Astrocyte (in vitro differentiated cells and primary cell): ENCODE data around the gene GPR173. TPM values are rescaled to one million over a fixed set of nuclear protein-coding genes. Genes with fewer than 3 reads are reported as not detected.

Experiments
- DNase-seq: peaks from one replicate; pipeline ENCODE4 v3.0.0-alpha.2; 2010; ENCODE audit warnings: low read depth
- FAIRE-seq: peaks from 2 replicates; lab custom pipeline; 2011; peaks lifted over from hg19 to GRCh38; lab: Jason Lieb, UNC
- H2AFZ ChIP-seq: 2 replicates; pipeline ENCODE4 v1.6.0; 2012; ENCODE audit warnings: low read depth, low read length, inconsistent platforms
- H3K27ac ChIP-seq: 2 replicates; pipeline ENCODE4 v1.5.1; 2011; ENCODE audit warnings: low read depth, low read length, inconsistent platforms
- H3K27me3 ChIP-seq: 2 replicates; pipeline ENCODE4 v1.6.0; 2011; ENCODE audit warnings: low read length, inconsistent platforms; ENCODE audit not compliant: insufficient read depth
- H3K36me3 ChIP-seq: 2 replicates; pipeline ENCODE4 v1.5.1; 2011; ENCODE audit warnings: low read length, inconsistent platforms; ENCODE audit not compliant: insufficient read depth
- H3K4me1 ChIP-seq: 2 replicates; pipeline ENCODE4 v1.5.1; 2011; ENCODE audit warnings: low read length, inconsistent platforms; ENCODE audit not compliant: insufficient read depth
- H3K4me2 ChIP-seq: 2 replicates; pipeline ENCODE4 v1.6.0; 2012; ENCODE audit warnings: low read length, inconsistent platforms
- H3K4me3 ChIP-seq: 2 replicates; pipeline ENCODE4 v1.5.1; 2011; ENCODE audit warnings: low read depth, mild to moderate bottlenecking, low read length, inconsistent platforms; ENCODE audit not compliant: insufficient read depth
- H3K79me2 ChIP-seq: 2 replicates; pipeline ENCODE4 v1.6.0; 2012; ENCODE audit warnings: mild to moderate bottlenecking, low read length, inconsistent platforms; ENCODE audit not compliant: insufficient read depth
- H3K9ac ChIP-seq: 2 replicates; pipeline ENCODE4 v1.6.0; 2012; ENCODE audit warnings: mild to moderate bottlenecking, low read length, inconsistent platforms
- H3K9me3 ChIP-seq: 2 replicates; pipeline ENCODE4 v1.5.1; 2012; ENCODE audit warnings: low read depth, mild to moderate bottlenecking, low read length, inconsistent platforms; ENCODE audit not compliant: insufficient read depth
- H4K20me1 ChIP-seq: 2 replicates; pipeline ENCODE4 v1.6.0; 2012; ENCODE audit warnings: low read length, inconsistent platforms; ENCODE audit not compliant: insufficient read depth
- H3K27ac Mint-ChIP-seq: one replicate; pipeline ENCODE4 v1.8.0; 2021; ENCODE audit warnings: mild to moderate bottlenecking, mixed read lengths; ENCODE audit not compliant: unreplicated experiment
- H3K27me3 Mint-ChIP-seq: one replicate; pipeline ENCODE4 v1.8.0; 2021; ENCODE audit warnings: low read depth, mixed read lengths; ENCODE audit not compliant: unreplicated experiment
- H3K36me3 Mint-ChIP-seq: one replicate; pipeline ENCODE4 v1.8.0; 2021; ENCODE audit warnings: low read depth, mixed read lengths; ENCODE audit not compliant: unreplicated experiment
- H3K4me1 Mint-ChIP-seq: one replicate; pipeline ENCODE4 v1.8.0; 2021; ENCODE audit warnings: low read depth, mixed read lengths; ENCODE audit not compliant: unreplicated experiment
- H3K4me3 Mint-ChIP-seq: one replicate; pipeline ENCODE4 v1.8.0; 2021; ENCODE audit warnings: mild to moderate bottlenecking, moderate library complexity, mixed read lengths; ENCODE audit not compliant: unreplicated experiment
- H3K9me3 Mint-ChIP-seq: one replicate; pipeline ENCODE4 v1.8.0; 2021; ENCODE audit warnings: mild to moderate bottlenecking, mixed read lengths; ENCODE audit not compliant: unreplicated experiment
- EZH2 ChIP-seq: IDR thresholded peaks from 2 replicates; pipeline ENCODE4 v1.6.1; 2012; ENCODE audit warnings: mild to moderate bottlenecking, low read length, inconsistent platforms; ENCODE audit not compliant: insufficient read depth
- total RNA-seq: library from RNA; stranded (reverse); gene quantifications from 2 replicates; pipeline ENCODE4 v1.2.1, GENCODE V29; 2021
- TF ChIP-seq, protein P1 (sequence below): IDR thresholded peaks from 2 replicates; pipeline ENCODE4 v1.5.1; 2011; ENCODE audit warnings: low read depth, mild to moderate bottlenecking, inconsistent platforms, low read length, moderate library complexity; ENCODE audit not compliant: insufficient read depth

The GPR173 gene
- total RNA-seq, 1 donor from 2014 or later = 8.1 TPM

- H3K27ac Mint-ChIP-seq = no peak overlapping the region
- no peaks in the 10 kb centered on the region for H3K27me3 Mint-ChIP-seq
- H3K4me1 Mint-ChIP-seq = no peaks in the 10 kb centered on the region
- Histone ChIP-seq H3K4me2 (no peak overlapping the region), H2AFZ (no peak overlapping the region), H3K9ac (no peak overlapping the region), H4K20me1 (no peaks in the 10 kb centered on the region), H3K36me3 (no peaks in the 10 kb centered on the region), H3K4me3 (no peak overlapping the region), H3K9me3 (no peaks in the 10 kb centered on the region), H3K4me1 (no peaks in the 10 kb centered on the region), H3K27me3 (peaks cover 2% of the 10 kb centered on the region), H3K79me2 (no peaks in the 10 kb centered on the region), H3K27ac (no peak overlapping the region)
- no peak for TF ChIP-seq EZH2
- TF ChIP-seq, protein P1, sequence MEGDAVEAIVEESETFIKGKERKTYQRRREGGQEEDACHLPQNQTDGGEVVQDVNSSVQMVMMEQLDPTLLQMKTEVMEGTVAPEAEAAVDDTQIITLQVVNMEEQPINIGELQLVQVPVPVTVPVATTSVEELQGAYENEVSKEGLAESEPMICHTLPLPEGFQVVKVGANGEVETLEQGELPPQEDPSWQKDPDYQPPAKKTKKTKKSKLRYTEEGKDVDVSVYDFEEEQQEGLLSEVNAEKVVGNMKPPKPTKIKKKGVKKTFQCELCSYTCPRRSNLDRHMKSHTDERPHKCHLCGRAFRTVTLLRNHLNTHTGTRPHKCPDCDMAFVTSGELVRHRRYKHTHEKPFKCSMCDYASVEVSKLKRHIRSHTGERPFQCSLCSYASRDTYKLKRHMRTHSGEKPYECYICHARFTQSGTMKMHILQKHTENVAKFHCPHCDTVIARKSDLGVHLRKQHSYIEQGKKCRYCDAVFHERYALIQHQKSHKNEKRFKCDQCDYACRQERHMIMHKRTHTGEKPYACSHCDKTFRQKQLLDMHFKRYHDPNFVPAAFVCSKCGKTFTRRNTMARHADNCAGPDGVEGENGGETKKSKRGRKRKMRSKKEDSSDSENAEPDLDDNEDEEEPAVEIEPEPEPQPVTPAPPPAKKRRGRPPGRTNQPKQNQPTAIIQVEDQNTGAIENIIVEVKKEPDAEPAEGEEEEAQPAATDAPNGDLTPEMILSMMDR = no peak
- DNase-seq = no peak
- H3K9me3 Mint-ChIP-seq = no peaks in the 10 kb centered on the region
- no peak overlapping the region for H3K4me3 Mint-ChIP-seq
- peak; percentile 87 for FAIRE-seq
- H3K36me3 Mint-ChIP-seq = no peaks in the 10 kb centered on the region
These were observed 19.9 kb upstream of the GPR173 start for GRCh38 chrX:53028678-53029077.

GRCh38 chrX:53031380-53031779, 17.2 kb upstream of the GPR173 start:
- no peak overlapping the region for H3K4me3 ChIP-seq
- H3K4me1 Mint-ChIP-seq = no peaks in the 10 kb centered on the region
- no peaks in the 10 kb centered on the region for H3K9me3 Mint-ChIP-seq
- no peak for TF ChIP-seq EZH2
- TF ChIP-seq, protein P1 = no peak
- H4K20me1 ChIP-seq = no peaks in the 10 kb centered on the region
- H3K4me3 Mint-ChIP-seq = no peak overlapping the region
- no peak overlapping the region for H3K4me2 ChIP-seq
- DNase-seq (no peak), FAIRE-seq (no peak)
- H3K36me3 ChIP-seq = no peaks in the 10 kb centered on the region
- H3K79me2 ChIP-seq = no peaks in the 10 kb centered on the region
- H3K27ac Mint-ChIP-seq = no peak overlapping the region
- H2AFZ ChIP-seq = no peak overlapping the region
- no peaks in the 10 kb centered on the region for H3K9me3 ChIP-seq
- H3K27me3 ChIP-seq = peaks cover 2% of the 10 kb centered on the region
- H3K27me3 Mint-ChIP-seq = peaks cover 2% of the 10 kb centered on the region
- H3K9ac ChIP-seq = no peak overlapping the region
- H3K4me1 ChIP-seq = no peaks in the 10 kb centered on the region
- no peak overlapping the region for H3K27ac ChIP-seq
- no peaks in the 10 kb centered on the region for H3K36me3 Mint-ChIP-seq

GRCh38 chrX:53036149-53036548, 12.4 kb upstream of the GPR173 start:
- no peak for DNase-seq
- no peaks in the 10 kb centered on the region for H3K9me3 Mint-ChIP-seq
- H3K4me3 Mint-ChIP-seq = no peak overlapping the region
- no peak overlapping the region for H3K27ac Mint-ChIP-seq
- Histone ChIP-seq H3K4me2 (no peak overlapping the region), H3K9me3 (no peaks in the 10 kb centered on the region), H3K36me3 (no peaks in the 10 kb centered on the region), H3K27ac (no peak overlapping the region), H3K27me3 (no peaks in the 10 kb centered on the region), H3K4me3 (no peak overlapping the region), H4K20me1 (no peaks in the 10 kb centered on the region), H3K4me1 (no peaks in the 10 kb centered on the region), H2AFZ (no peak overlapping the region), H3K9ac (no peak overlapping the region), H3K79me2 (no peaks in the 10 kb centered on the region)
- H3K36me3 Mint-ChIP-seq = no peaks in the 10 kb centered on the region
- no peak for TF ChIP-seq EZH2
- TF ChIP-seq, protein P1 = no peak
- no peak for FAIRE-seq
- peaks cover 4% of the 10 kb centered on the region for H3K27me3 Mint-ChIP-seq
- no peaks in the 10 kb centered on the region for H3K4me1 Mint-ChIP-seq
